HG03378 (cell line): ENCODE measurements around the gene ATP8B3.

ENCODE experiments used
- ATAC-seq: cut with Tn5 transposase; IDR thresholded peaks from one replicate; pipeline ENCODE4 v1.9.1; 2021; ENCODE audit warnings: mild to moderate bottlenecking, moderate library complexity; ENCODE audit not compliant: unreplicated experiment

ATP8B3 gene

DNA sequence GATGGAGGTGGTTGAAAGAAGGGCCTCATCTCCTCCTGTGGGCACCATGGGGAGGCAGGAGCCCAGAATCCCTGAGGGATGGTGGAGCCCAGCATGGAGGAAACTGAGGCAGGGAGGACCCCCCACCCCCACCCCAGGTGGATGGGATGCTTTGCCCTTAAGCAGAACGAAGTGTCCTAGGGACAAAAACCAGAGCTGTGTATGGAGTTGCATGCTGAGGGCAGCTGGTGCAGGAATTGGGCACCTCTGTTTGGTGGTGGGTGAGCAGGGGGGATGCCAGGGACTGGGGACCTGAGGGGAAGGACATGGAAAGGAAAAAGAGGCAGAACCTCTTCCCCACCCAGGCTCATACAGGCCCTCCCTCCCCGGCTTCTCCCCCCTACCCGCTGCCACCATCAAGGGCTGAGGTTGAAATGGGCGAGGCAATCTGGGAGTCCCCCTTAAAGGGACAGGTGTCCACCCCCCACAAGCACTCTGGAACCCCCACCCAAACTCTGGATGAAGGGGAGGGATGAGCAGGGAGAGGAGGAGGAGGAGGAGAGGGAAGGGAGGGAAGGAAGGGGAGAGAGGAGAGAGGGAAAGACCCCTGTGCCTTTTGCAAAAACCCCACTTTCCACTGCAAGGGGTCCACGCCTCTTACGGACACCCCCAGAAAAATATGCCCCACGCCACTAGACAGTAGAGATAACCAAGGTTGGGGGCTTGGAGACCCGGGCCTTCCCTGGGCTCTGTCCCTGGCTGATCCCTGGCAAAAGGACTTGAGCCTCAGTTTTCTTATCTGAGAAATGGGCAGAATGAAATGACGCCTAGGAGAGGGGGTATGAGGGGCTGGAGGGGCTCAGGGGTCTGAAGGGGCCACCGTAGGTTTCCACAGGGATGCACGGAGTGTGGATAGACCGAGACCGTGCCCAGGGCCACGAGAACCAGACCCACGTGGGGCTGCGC, 52.8 kb downstream of the ATP8B3 start:
- ATAC-seq = no peak

DNA sequence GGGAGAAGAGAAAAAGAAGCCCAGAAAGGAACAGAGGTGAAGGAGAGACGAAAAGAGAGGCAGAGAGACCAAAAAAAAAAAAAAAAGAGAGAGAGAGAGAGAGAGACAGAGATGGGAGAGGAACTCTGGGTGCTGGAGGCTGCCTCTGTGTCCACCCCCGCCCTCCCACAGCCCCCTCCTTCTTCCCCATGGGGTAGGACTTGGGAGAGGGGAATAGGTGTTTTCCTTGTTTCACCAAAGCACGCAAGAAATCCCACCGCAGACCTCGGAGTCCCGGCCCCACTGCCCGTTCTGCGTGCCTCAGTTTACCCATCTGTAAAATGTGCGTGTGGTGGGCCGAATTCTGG, 53.9 kb downstream of the ATP8B3 start:
- no peak for ATAC-seq

GRCh38 chr19:1757468-1758230, 54.4 kb downstream of the ATP8B3 start:
- ATAC-seq = no peak

DNA sequence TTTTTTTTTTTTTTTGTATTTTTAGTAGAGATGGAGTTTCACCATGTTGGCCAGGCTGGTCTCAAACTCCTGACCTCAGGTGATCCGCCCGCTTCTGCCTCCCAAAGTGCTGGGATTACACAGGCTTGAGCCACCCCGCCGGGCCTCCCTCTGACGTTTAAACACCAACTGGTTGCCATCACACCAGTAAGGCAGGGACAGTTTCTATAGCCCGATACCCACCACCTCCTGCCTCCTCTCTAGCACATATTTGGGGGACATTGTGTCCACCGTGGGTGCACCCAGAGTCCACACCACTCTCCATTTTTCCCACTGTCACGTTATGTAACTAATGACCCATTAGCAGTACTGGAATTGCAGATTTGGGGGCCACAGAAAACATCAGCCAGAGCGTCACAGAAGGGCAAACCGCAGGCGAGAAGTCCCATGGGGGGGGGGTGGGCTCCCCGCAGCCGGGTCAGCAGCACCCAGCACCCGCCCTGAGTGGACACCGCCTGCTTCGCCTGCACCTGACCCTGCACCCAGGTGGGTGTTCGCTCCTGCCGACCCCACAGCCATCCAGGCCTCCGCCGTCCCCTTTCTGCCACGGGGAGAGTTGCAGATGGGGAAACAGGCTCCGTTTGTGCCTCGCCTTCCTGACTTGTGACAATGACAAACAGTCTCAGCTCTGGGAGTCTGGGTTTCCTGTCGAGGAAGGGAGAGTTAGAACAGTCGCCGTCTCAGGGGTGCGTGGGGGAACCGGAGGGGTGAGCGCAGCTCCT, 55.2 kb downstream of the ATP8B3 start:
- ATAC-seq = no peak

DNA sequence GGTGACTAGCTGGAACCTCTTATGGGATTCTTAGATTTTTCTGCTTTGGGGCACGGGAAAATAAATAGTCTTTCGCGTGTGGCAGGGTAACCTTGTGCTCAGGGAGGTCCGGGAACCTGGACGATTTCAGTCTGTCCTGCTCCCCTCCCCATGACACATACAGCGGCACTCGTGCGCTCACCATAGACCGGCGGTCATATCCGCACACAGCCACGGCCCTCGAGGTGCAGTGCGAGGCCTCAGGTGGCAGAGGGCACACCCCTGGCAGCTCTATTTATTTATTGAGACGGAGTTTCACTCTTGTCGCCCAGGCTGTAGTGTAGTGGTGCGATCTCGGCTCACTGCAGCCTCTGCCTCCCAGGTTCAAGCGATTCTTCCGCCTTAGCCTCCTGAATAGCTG, 55.8 kb downstream of the ATP8B3 start:
- ATAC-seq = no peak

GRCh38 chr19:1755467-1756171, 56.5 kb downstream of the ATP8B3 start:
- ATAC-seq = no peak

GRCh38 chr19:1754636-1755466, 57.2 kb downstream of the ATP8B3 start:
- ATAC-seq = no peak

- ATAC-seq = no peak
These were observed 57.9 kb downstream of the ATP8B3 start for GRCh38 chr19:1754018-1754635.

- ATAC-seq = no peak
These were observed 59.0 kb downstream of the ATP8B3 start, which contains the start of gene ONECUT3 for GRCh38 chr19:1752757-1753728. Gene ONECUT3, plus strand, starts transcription at chr19:1753506. Its CDS starts 157 bp downstream, at chr19:1753663.

GRCh38 chr19:1752009-1752756, 59.9 kb downstream of the ATP8B3 start:
- no peak for ATAC-seq

GRCh38 chr19:1751367-1752008, 60.6 kb downstream of the ATP8B3 start:
- ATAC-seq = no peak

GRCh38 chr19:1750343-1751021, 61.6 kb downstream of the ATP8B3 start:
- ATAC-seq = no peak

- ATAC-seq = no peak
These were observed 62.4 kb downstream of the ATP8B3 start for GRCh38 chr19:1749373-1750342.

DNA sequence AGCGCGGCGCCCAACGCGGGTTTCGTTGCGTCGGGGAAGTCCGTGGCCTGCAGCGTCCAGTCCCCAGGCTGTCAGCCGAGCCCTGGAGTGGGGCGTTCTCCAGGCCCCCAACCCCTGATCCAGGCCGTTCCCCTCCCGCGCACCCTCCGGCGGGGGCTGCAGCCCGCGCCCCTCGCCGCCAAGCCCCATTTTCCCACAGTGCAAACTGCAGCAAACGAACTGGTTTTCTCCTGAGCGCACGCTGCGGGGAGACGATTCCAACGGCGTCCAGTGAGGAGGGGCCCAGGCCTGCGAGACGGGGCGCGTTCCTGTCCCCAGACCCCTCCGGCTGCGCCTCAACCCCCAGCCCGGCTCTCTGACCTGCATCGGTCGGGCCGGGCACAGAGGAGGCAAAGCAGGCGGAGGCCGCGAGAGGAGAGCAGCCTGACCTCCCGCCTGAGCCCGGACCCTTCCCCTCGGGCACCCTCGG, 63.2 kb downstream of the ATP8B3 start:
- no peak for ATAC-seq
